Psoas muscle (tissue), 8 donors: Measurements from ENCODE around the gene PXYLP1. TPM values are rescaled to one million over a fixed set of nuclear protein-coding genes. Genes with fewer than 3 reads are reported as not detected.

Experiments
- ATAC-seq, 4 donors: fragments of 200-7000 bp; cut with Tn5 transposase; one replicate each; pipeline ENCODE4 v1.9.1; 2020; ENCODE audit warnings: moderate library complexity in 3 of 4, mild to moderate bottlenecking in 2 of 4
- DNase-seq, 2 donors: peaks; one replicate each; pipeline ENCODE4 v3.0.0-alpha.2; 2020
- H3K27ac ChIP-seq: fragments of 200-600 bp; one replicate; pipeline ENCODE4 v1.8.0; 2022
- H3K27me3 ChIP-seq, 3 donors: fragments of 200-600 bp in 1 of 3; one replicate each; pipeline versions ENCODE4 v1.6.1 to v1.8.0; 2013 to 2022; ENCODE audit warnings: low read length in 2 of 3, mild to moderate bottlenecking in 2 of 3, moderate library complexity in 1 of 3; ENCODE audit not compliant: insufficient read depth in 3 of 3
- H3K36me3 ChIP-seq, 2 donors: fragments of 200-600 bp in 1 of 2; one replicate each; pipeline versions ENCODE4 v1.6.1 to v1.8.0; 2013 to 2022; ENCODE audit warnings: low read depth in 1 of 2, mild to moderate bottlenecking in 1 of 2, moderate library complexity in 1 of 2; ENCODE audit not compliant: insufficient read depth in 1 of 2
- H3K4me1 ChIP-seq: fragments of 200-600 bp; one replicate; pipeline ENCODE4 v1.8.0; 2022
- H3K4me3 ChIP-seq: fragments of 200-600 bp; one replicate; pipeline ENCODE4 v1.8.0; 2022; ENCODE audit warnings: mild to moderate bottlenecking
- H3K9me3 ChIP-seq: fragments of 200-600 bp; one replicate; pipeline ENCODE4 v1.8.0; 2022
- CTCF ChIP-seq: fragments of 200-600 bp; IDR thresholded peaks from one replicate; pipeline ENCODE4 v1.8.0; 2022; ENCODE audit warnings: antibody characterized with exemption
- WGBS, 3 donors: extraction: QIAGEN DNeasy Blood & Tissue Kit; methylation state at CpG; one replicate each; pipeline versions ENCODE4 v1.1.6 to v1.1.7; 2013; 5-methylcytosine and 5-hydroxymethylcytosine counted together
- intact Hi-C, 2 donors: fragments of 100-400 bp; cut with DNase I; formaldehyde crosslinking; loops; one replicate each; pipeline versions ENCODE4 v1.11.0 to v1.14.2; 2022
- polyA plus RNA-seq, 3 donors: library from polyadenylated mRNA; stranded (reverse); fragments of 200-250 nt; gene quantifications; one replicate each; pipeline ENCODE4 v1.2.3, GENCODE V29; 2013
- total RNA-seq, 4 donors: library from RNA; stranded (reverse); fragmentation: NEBNext Ultra II Directional in 2 of 4; extraction: Animal tissue kit (Norgen Biotek cat#: 25700) in 2 of 4; gene quantifications; one replicate each; pipeline versions ENCODE4 v1.2.1 to v1.2.4, GENCODE V29; 2021 to 2023
- donor health status: healthy with polysubstance abuse.
- donor health status: DM: no; HTN: no; CAD: no; lungs with moderate emphysema.
- donor health status: Bipolar disorder and iron deficiency.
- donor health status: healthy.
- donor health status: DM: yes; HTN: yes; CAD: no.
- donor health status: DM: no; HTN: no; CAD: no.
- donor health status: DM: no; HTN: no; CAD: no.
- donor health status: DM: yes; HTN: yes; CAD: no.

PXYLP1 gene
- total and polyA plus RNA-seq, 7 donors = 0.83 to 6.8 (median 1.8) TPM

- TF ChIP-seq CTCF = no peak
- Histone ChIP-seq H3K27me3 (no peaks in the 10 kb centered on the region), H3K36me3 (no peaks in the 10 kb centered on the region), H3K27ac (no peak overlapping the region), H3K4me1 (peaks cover 15% of the 10 kb centered on the region), H3K9me3 (no peaks in the 10 kb centered on the region), H3K4me3 (no peak overlapping the region)
- ATAC-seq (no peak), DNase-seq (no peak)
- 85 to 90% (median 87%) methylated on average over 5 of the region's 5 CpGs for WGBS, 3 donors
- intact Hi-C loops = no loop called here
These were observed 18.7 kb downstream of the PXYLP1 start for GRCh38 chr3:141250342-141250741.

- no peak overlapping the region for H3K27ac ChIP-seq
- peaks cover 15% of the 10 kb centered on the region for H3K4me1 ChIP-seq
- H3K9me3 ChIP-seq = no peaks in the 10 kb centered on the region
- no peaks in the 10 kb centered on the region for H3K27me3 ChIP-seq
- no peak overlapping the region for H3K4me3 ChIP-seq
- ATAC-seq = no peak
- no peak for DNase-seq
- TF ChIP-seq CTCF = no peak
- 91 to 95% (median 93%) methylated on average over 4 of the region's 4 CpGs for WGBS, 3 donors
- no peaks in the 10 kb centered on the region for H3K36me3 ChIP-seq
- intact Hi-C loops = no loop called here
These were observed 19.2 kb downstream of the PXYLP1 start for GRCh38 chr3:141250828-141251227.

GRCh38 chr3:141253326-141253725 is 21.7 kb downstream of the PXYLP1 start:
- no peak for TF ChIP-seq CTCF
- H3K4me3 ChIP-seq = no peak overlapping the region
- no peaks in the 10 kb centered on the region for H3K9me3 ChIP-seq
- no peak for ATAC-seq
- peaks cover 4% of the 10 kb centered on the region for H3K4me1 ChIP-seq
- no peaks in the 10 kb centered on the region for H3K27me3 ChIP-seq
- intact Hi-C loops = no loop called here
- no peaks in the 10 kb centered on the region for H3K36me3 ChIP-seq
- DNase-seq = no peak
- no peak overlapping the region for H3K27ac ChIP-seq
- 94 to 96% (median 94%) methylated on average over 2 of the region's 2 CpGs for WGBS, 3 donors

GRCh38 chr3:141253811-141254210 is 22.2 kb downstream of the PXYLP1 start:
- TF ChIP-seq CTCF = no peak
- H3K9me3 ChIP-seq = no peaks in the 10 kb centered on the region
- H3K4me3 ChIP-seq = no peak overlapping the region
- intact Hi-C loops = no loop called here
- no peak for DNase-seq
- WGBS, 3 donors = 94 to 95% (median 95%) methylated on average over 11 of the region's 11 CpGs
- H3K4me1 ChIP-seq = peaks cover 4% of the 10 kb centered on the region
- no peak overlapping the region for H3K27ac ChIP-seq
- ATAC-seq = no peak
- no peaks in the 10 kb centered on the region for H3K27me3 ChIP-seq
- no peaks in the 10 kb centered on the region for H3K36me3 ChIP-seq

- intact Hi-C loops = no loop called here
- H3K4me3 ChIP-seq = no peak overlapping the region
- H3K4me1 ChIP-seq = peaks cover 4% of the 10 kb centered on the region
- no peaks in the 10 kb centered on the region for H3K9me3 ChIP-seq
- ATAC-seq = peak; percentile 19 to 39 (median 26)
- 45 to 57% (median 47%) methylated on average over 5 of the region's 5 CpGs for WGBS, 3 donors
- no peak overlapping the region for H3K27ac ChIP-seq
- TF ChIP-seq CTCF = no peak
- H3K27me3 ChIP-seq = no peaks in the 10 kb centered on the region
- DNase-seq = no peak
- no peaks in the 10 kb centered on the region for H3K36me3 ChIP-seq
These were observed 23.7 kb downstream of the PXYLP1 start for GRCh38 chr3:141255137-141255845.
